Endothelial cell of umbilical vein (primary cell): Measurements from ENCODE around the gene PRTN3.

Experiments used
- EZH2 ChIP-seq: IDR thresholded peaks from 2 replicates; pipeline ENCODE4 v1.6.1; 2012; ENCODE audit warnings: borderline replicate concordance, low read depth, mild to moderate bottlenecking, moderate library complexity, low read length, inconsistent platforms; ENCODE audit not compliant: severe bottlenecking
- FOS ChIP-seq: IDR thresholded peaks from 2 replicates; pipeline ENCODE4 v1.6.1; 2011; ENCODE audit warnings: mild to moderate bottlenecking, low read length, moderate library complexity, borderline replicate concordance; ENCODE audit not compliant: insufficient read depth
- GATA2 ChIP-seq: IDR thresholded peaks from 2 replicates; pipeline ENCODE4 v1.7.0; 2011; ENCODE audit warnings: low read depth, mild to moderate bottlenecking, moderate library complexity, mixed read lengths, low read length; ENCODE audit not compliant: insufficient read length, insufficient read depth
- JUN ChIP-seq: IDR thresholded peaks from 2 replicates; pipeline ENCODE4 v1.6.1; 2011; ENCODE audit warnings: borderline replicate concordance, low read depth; ENCODE audit not compliant: insufficient read length, insufficient read depth
- MYC ChIP-seq: IDR thresholded peaks from one replicate; pipeline ENCODE4 v1.6.1; 2011; ENCODE audit warnings: mild to moderate bottlenecking, low read depth, low read length
- POLR2A ChIP-seq: IDR thresholded peaks from 2 replicates; pipeline ENCODE4 v1.6.1; 2012; ENCODE audit warnings: low read depth, mild to moderate bottlenecking, control low read depth, low read length
- POLR2AphosphoS5 ChIP-seq: IDR thresholded peaks from 2 replicates; pipeline ENCODE4 v1.6.1; 2012; ENCODE audit warnings: low read depth, mild to moderate bottlenecking, control low read depth, low read length, moderate library complexity; ENCODE audit not compliant: insufficient read depth
- TF ChIP-seq, protein P1 (sequence below), 2 donors: IDR thresholded peaks; 1 replicate in 1 of 2; 2 replicates in 1 of 2; pipeline ENCODE4 v1.5.1; 2011; ENCODE audit warnings: low read length in 2 of 2, mild to moderate bottlenecking in 2 of 2, moderate library complexity in 2 of 2, control low read depth in 1 of 2, inconsistent platforms in 1 of 2, low read depth in 1 of 2; ENCODE audit not compliant: insufficient read depth in 1 of 2; ENCODE audit errors: extremely low read depth in 1 of 2
- TF ChIP-seq, protein P2 (sequence below): IDR thresholded peaks from 2 replicates; pipeline ENCODE4 v1.6.1; 2011; ENCODE audit not compliant: insufficient read depth, insufficient read length

DNA sequence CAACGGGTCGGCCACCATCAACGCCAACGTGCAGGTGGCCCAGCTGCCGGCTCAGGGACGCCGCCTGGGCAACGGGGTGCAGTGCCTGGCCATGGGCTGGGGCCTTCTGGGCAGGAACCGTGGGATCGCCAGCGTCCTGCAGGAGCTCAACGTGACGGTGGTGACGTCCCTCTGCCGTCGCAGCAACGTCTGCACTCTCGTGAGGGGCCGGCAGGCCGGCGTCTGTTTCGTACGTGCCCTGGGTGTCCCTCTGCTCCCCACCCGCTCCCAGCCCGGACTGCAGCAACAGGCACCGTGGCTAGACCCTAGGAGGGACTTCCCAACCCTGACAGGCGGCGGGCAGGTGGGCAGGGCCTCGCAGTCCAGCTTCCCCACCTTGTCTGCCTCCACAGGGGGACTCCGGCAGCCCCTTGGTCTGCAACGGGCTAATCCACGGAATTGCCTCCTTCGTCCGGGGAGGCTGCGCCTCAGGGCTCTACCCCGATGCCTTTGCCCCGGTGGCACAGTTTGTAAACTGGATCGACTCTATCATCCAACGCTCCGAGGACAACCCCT is 14.8 kb downstream of the PRTN3 start:
- TF ChIP-seq, protein P1, sequence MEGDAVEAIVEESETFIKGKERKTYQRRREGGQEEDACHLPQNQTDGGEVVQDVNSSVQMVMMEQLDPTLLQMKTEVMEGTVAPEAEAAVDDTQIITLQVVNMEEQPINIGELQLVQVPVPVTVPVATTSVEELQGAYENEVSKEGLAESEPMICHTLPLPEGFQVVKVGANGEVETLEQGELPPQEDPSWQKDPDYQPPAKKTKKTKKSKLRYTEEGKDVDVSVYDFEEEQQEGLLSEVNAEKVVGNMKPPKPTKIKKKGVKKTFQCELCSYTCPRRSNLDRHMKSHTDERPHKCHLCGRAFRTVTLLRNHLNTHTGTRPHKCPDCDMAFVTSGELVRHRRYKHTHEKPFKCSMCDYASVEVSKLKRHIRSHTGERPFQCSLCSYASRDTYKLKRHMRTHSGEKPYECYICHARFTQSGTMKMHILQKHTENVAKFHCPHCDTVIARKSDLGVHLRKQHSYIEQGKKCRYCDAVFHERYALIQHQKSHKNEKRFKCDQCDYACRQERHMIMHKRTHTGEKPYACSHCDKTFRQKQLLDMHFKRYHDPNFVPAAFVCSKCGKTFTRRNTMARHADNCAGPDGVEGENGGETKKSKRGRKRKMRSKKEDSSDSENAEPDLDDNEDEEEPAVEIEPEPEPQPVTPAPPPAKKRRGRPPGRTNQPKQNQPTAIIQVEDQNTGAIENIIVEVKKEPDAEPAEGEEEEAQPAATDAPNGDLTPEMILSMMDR (IDR thresholded peaks at IDR 0.05; ENCODE audit: extremely low read depth in 1 of 2, insufficient read depth in 1 of 2, low read depth in 1 of 2, low read length in 2 of 2), result no peak
- no peak for TF ChIP-seq POLR2AphosphoS5
- no peak for TF ChIP-seq GATA2
- TF ChIP-seq, protein P2, sequence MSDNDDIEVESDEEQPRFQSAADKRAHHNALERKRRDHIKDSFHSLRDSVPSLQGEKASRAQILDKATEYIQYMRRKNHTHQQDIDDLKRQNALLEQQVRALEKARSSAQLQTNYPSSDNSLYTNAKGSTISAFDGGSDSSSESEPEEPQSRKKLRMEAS, result no peak
- TF ChIP-seq MYC, result no peak
- TF ChIP-seq POLR2A, result no peak
- TF ChIP-seq EZH2, result no peak
- no peak for TF ChIP-seq JUN
- TF ChIP-seq FOS, result no peak
